Left ventricle myocardium inferior (tissue), 1 donor: ENCODE results near the gene SLC29A2. TPM values are rescaled to one million over a fixed set of nuclear protein-coding genes. Genes with fewer than 3 reads are reported as not detected.
A peak's percentile ranks its signal among the peaks of the same experiment; 100 is the strongest.

Experiments
- DNase-seq: peaks from one replicate; pipeline ENCODE4 v3.0.0-alpha.2; 2020
- H3K27ac ChIP-seq: fragments of 200-600 bp; replicated peaks from 2 replicates; pipeline ENCODE4 v1.8.0; 2021
- H3K27me3 ChIP-seq: fragments of 200-600 bp; 2 replicates; pipeline ENCODE4 v1.8.0; 2021; ENCODE audit warnings: low read depth
- H3K36me3 ChIP-seq: fragments of 200-600 bp; 2 replicates; pipeline ENCODE4 v1.8.0; 2021
- H3K4me1 ChIP-seq: fragments of 200-600 bp; 2 replicates; pipeline ENCODE4 v1.8.0; 2021
- H3K4me3 ChIP-seq: fragments of 200-600 bp; 2 replicates; pipeline ENCODE4 v1.8.0; 2021; ENCODE audit warnings: mild to moderate bottlenecking, moderate library complexity
- H3K9me3 ChIP-seq: fragments of 200-600 bp; replicated peaks from 2 replicates; pipeline ENCODE4 v1.8.0; 2021
- CTCF ChIP-seq: fragments of 200-600 bp; IDR thresholded peaks from 2 replicates; pipeline ENCODE4 v1.8.0; 2021; ENCODE audit warnings: antibody characterized with exemption, mild to moderate bottlenecking, borderline replicate concordance
- intact Hi-C: fragments of 100-400 bp; cut with micrococcal nuclease; formaldehyde crosslinking; loops from one replicate; pipeline ENCODE4 v1.11.0; 2022
- total RNA-seq: library from RNA; stranded (reverse); fragmentation: NEBNext Ultra II Directional; extraction: Animal tissue kit (Norgen Biotek cat#: 25700); gene quantifications from one replicate; pipeline ENCODE4 v1.2.1, GENCODE V29; 2021
- donor health status: DM: no; HTN: yes; CAD: no; lungs with severe emphysema.

The SLC29A2 gene
- total RNA-seq, 1 donor from 2014 or later = 14.6 TPM

- peak; percentile 67 for DNase-seq
- Histone ChIP-seq H3K27ac (peak overlapping the region; percentile 92), H3K36me3 (no peaks in the 10 kb centered on the region), H3K9me3 (no peaks in the 10 kb centered on the region), H3K27me3 (no peaks in the 10 kb centered on the region), H3K4me1 (peaks cover 60% of the 10 kb centered on the region), H3K4me3 (peak overlapping the region; percentile 73)
- intact Hi-C loops = no loop called here
- no peak for TF ChIP-seq CTCF
These were observed 54.2 kb downstream of the SLC29A2 start for GRCh38 chr11:66317322-66317722.

- Histone ChIP-seq H3K9me3 (no peaks in the 10 kb centered on the region), H3K27ac (peak within 1 kb of the TSS; percentile 92), H3K4me3 (peak within 1 kb of the TSS; percentile 73), H3K36me3 (no peaks in the 10 kb centered on the region), H3K27me3 (no peaks in the 10 kb centered on the region), H3K4me1 (peaks cover 56% of the 10 kb centered on the region)
- DNase-seq = peak; percentile 87
- intact Hi-C loops = no loop called here
- TF ChIP-seq CTCF = no peak
These were observed 54.7 kb downstream of the SLC29A2 start, which contains the start of gene CD248 for GRCh38 chr11:66316849-66317251. CD248 (minus strand) TSS chr11:66317044; CDS start chr11:66317027, 17 bp downstream.

GRCh38 chr11:66315921-66316811, 55.4 kb downstream of the SLC29A2 start:
- Histone ChIP-seq H3K27ac (peak overlapping the region; percentile 92), H3K27me3 (no peaks in the 10 kb centered on the region), H3K9me3 (no peaks in the 10 kb centered on the region), H3K36me3 (no peaks in the 10 kb centered on the region), H3K4me3 (peak overlapping the region; percentile 73), H3K4me1 (peaks cover 51% of the 10 kb centered on the region)
- intact Hi-C loops = no loop called here
- DNase-seq = no peak
- TF ChIP-seq CTCF = no peak

- H3K27ac ChIP-seq = peak overlapping the region; percentile 92
- intact Hi-C loops = no loop called here
- no peaks in the 10 kb centered on the region for H3K9me3 ChIP-seq
- no peak for DNase-seq
- H3K36me3 ChIP-seq = no peaks in the 10 kb centered on the region
- peak overlapping the region; percentile 73 for H3K4me3 ChIP-seq
- H3K27me3 ChIP-seq = no peaks in the 10 kb centered on the region
- peaks cover 51% of the 10 kb centered on the region for H3K4me1 ChIP-seq
- no peak for TF ChIP-seq CTCF
These were observed 56.1 kb downstream of the SLC29A2 start for GRCh38 chr11:66315498-66315885.

GRCh38 chr11:66314561-66315497, 56.7 kb downstream of the SLC29A2 start:
- no peak for TF ChIP-seq CTCF
- Histone ChIP-seq H3K27ac (peak overlapping the region; percentile 92), H3K36me3 (no peaks in the 10 kb centered on the region), H3K4me1 (peaks cover 51% of the 10 kb centered on the region), H3K27me3 (no peaks in the 10 kb centered on the region), H3K9me3 (no peaks in the 10 kb centered on the region), H3K4me3 (peak overlapping the region; percentile 73)
- DNase-seq = no peak
- intact Hi-C loops = loop anchor here (5.0 kb wide), 1 partner anchor 72 kb away; no protein-coding TSS in a partner anchor
